Endothelial cell of umbilical vein (primary cell): ENCODE measurements around the gene TSBP1.

Experiments used
- CTCF ChIP-seq, 2 donors: IDR thresholded peaks; 1 replicate in 1 of 2; 2 replicates in 1 of 2; pipeline ENCODE4 v1.5.1; 2011; ENCODE audit warnings: low read length in 2 of 2, mild to moderate bottlenecking in 2 of 2, moderate library complexity in 2 of 2, control low read depth in 1 of 2, inconsistent platforms in 1 of 2, low read depth in 1 of 2; ENCODE audit not compliant: insufficient read depth in 1 of 2; ENCODE audit errors: extremely low read depth in 1 of 2
- EZH2 ChIP-seq: IDR thresholded peaks from 2 replicates; pipeline ENCODE4 v1.6.1; 2012; ENCODE audit warnings: borderline replicate concordance, low read depth, mild to moderate bottlenecking, moderate library complexity, low read length, inconsistent platforms; ENCODE audit not compliant: severe bottlenecking
- FOS ChIP-seq: IDR thresholded peaks from 2 replicates; pipeline ENCODE4 v1.6.1; 2011; ENCODE audit warnings: mild to moderate bottlenecking, low read length, moderate library complexity, borderline replicate concordance; ENCODE audit not compliant: insufficient read depth
- MYC ChIP-seq: IDR thresholded peaks from one replicate; pipeline ENCODE4 v1.6.1; 2011; ENCODE audit warnings: mild to moderate bottlenecking, low read depth, low read length
- POLR2A ChIP-seq: IDR thresholded peaks from 2 replicates; pipeline ENCODE4 v1.6.1; 2012; ENCODE audit warnings: low read depth, mild to moderate bottlenecking, control low read depth, low read length
- POLR2AphosphoS5 ChIP-seq: IDR thresholded peaks from 2 replicates; pipeline ENCODE4 v1.6.1; 2012; ENCODE audit warnings: low read depth, mild to moderate bottlenecking, control low read depth, low read length, moderate library complexity; ENCODE audit not compliant: insufficient read depth

GRCh38 chr6:32291543-32291942 is 80.2 kb downstream of the TSBP1 start:
- no peak for TF ChIP-seq CTCF (IDR thresholded peaks at IDR 0.05; ENCODE audit: extremely low read depth in 1 of 2, insufficient read depth in 1 of 2, low read depth in 1 of 2, low read length in 2 of 2)
- no peak for TF ChIP-seq POLR2A
- TF ChIP-seq POLR2AphosphoS5, result no peak
- TF ChIP-seq FOS, result no peak
- TF ChIP-seq MYC, result no peak
- TF ChIP-seq EZH2, result no peak
